ENCODE measurements around the gene FAM8A1. TPM values are rescaled to one million over a fixed set of nuclear protein-coding genes. Genes with fewer than 3 reads are reported as not detected.

The FAM8A1 gene
- total and polyA plus RNA-seq, 9 of the 15 experiments (the other 6 are each of a cell fraction or from before 2014, with no cell fraction given) = 4.9 to 23.6 (median 14.2) TPM

- Histone ChIP-seq H3K4me3 (no peak overlapping the region), H3K79me2 (ENCODE audit: control insufficient read depth, insufficient read depth, low read length) (no peaks in the 10 kb centered on the region), H3K9me3 (replicated peaks; ENCODE audit: control insufficient read depth, insufficient read depth, low read depth, low read length) (no peaks in the 10 kb centered on the region), H3K27ac (ENCODE audit: extremely low read depth, low read depth, low read length) (no peak overlapping the region), H4K20me1 (replicated peaks; ENCODE audit: control insufficient read depth, insufficient read depth, low read length) (no peaks in the 10 kb centered on the region), H3K27me3 (ENCODE audit: control insufficient read depth in 2 of 2, insufficient read depth in 2 of 2, low read length in 2 of 2) (peaks cover 21 to 39% of the 10 kb centered on the region in 2 experiments), H3K9ac (ENCODE audit: insufficient read depth in 1 of 2, low read depth in 2 of 2, low read length in 2 of 2) (no peak overlapping the region), H3K4me2 (ENCODE audit: insufficient read depth, low read length) (no peak overlapping the region), H3K9me1 (ENCODE audit: control insufficient read depth, insufficient read depth, low read length) (no peaks in the 10 kb centered on the region), H3K36me3 (ENCODE audit: control insufficient read depth, insufficient read depth, low read length) (no peaks in the 10 kb centered on the region), H2AFZ (ENCODE audit: low read depth, low read length) (no peak overlapping the region), H3K4me1 (replicated peaks in 1 of 2; ENCODE audit: control insufficient read depth in 2 of 2, insufficient read depth in 2 of 2, low read length in 2 of 2) (no peaks in the 10 kb centered on the region)
- WGBS (ENCODE audit: insufficient coverage, low coverage, missing lambda C conversion rate) = 0% methylated on average over 3 of the region's 3 CpGs
- ATAC-seq = no peak
- CTCF ChIA-PET (ENCODE audit: low intra/inter-chr PET ratio) = no interaction called here
- FAIRE-seq = no peak
- in situ Hi-C loops (cut with MboI) = no loop called here
- BruUV-seq (replicated peaks) = no TSS peak
- POLR2A ChIA-PET = interaction anchor here (1.7 kb wide), 1 partner anchor 13 kb away, joined by 4 read pairs; no protein-coding TSS in a partner anchor
- intact Hi-C loops (cut with micrococcal nuclease) = no loop called here
- TF ChIP-seq SMAD4 (CRISPR knock-in tag; conservative IDR thresholded peaks at IDR 0.05) (no peak), SMARCA4 (IDR thresholded peaks at IDR 0.05) (no peak), ETS2 (tag; IDR thresholded peaks at IDR 0.05; ENCODE audit: borderline replicate concordance, poor library complexity, severe bottlenecking) (no peak), CBFB (CRISPR knock-in tag; IDR thresholded peaks at IDR 0.05) (no peak), SP2 (IDR thresholded peaks at IDR 0.05; ENCODE audit: extremely low read depth, low read depth, low read length, poor library complexity, severe bottlenecking) (no peak), USF1 (CRISPR knock-in tag; IDR thresholded peaks at IDR 0.05) (no peak), EWSR1 (IDR thresholded peaks at IDR 0.05; ENCODE audit: borderline replicate concordance, low read depth, partially characterized antibody) (no peak), SMARCB1 (IDR thresholded peaks at IDR 0.05; ENCODE audit: insufficient read length, low read depth) (no peak), RBBP5 (IDR thresholded peaks at IDR 0.05; ENCODE audit: borderline replicate concordance, insufficient read depth, low read length, poor library complexity, severe bottlenecking) (no peak), HLTF (IDR thresholded peaks at IDR 0.05) (no peak), JUNB (CRISPR knock-in tag; conservative IDR thresholded peaks at IDR 0.05) (no peak), ZNF780A (CRISPR knock-in tag; IDR thresholded peaks at IDR 0.05) (no peak)
- TF ChIP-seq, protein P1, sequence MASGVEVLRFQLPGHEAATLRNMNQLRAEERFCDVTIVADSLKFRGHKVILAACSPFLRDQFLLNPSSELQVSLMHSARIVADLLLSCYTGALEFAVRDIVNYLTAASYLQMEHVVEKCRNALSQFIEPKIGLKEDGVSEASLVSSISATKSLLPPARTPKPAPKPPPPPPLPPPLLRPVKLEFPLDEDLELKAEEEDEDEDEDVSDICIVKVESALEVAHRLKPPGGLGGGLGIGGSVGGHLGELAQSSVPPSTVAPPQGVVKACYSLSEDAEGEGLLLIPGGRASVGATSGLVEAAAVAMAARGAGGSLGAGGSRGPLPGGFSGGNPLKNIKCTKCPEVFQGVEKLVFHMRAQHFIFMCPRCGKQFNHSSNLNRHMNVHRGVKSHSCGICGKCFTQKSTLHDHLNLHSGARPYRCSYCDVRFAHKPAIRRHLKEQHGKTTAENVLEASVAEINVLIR (CRISPR knock-in tag; IDR thresholded peaks at IDR 0.05) = no peak
- DNase-seq (ENCODE audit: extremely low read depth in 1 of 4, low spot score in 3 of 4) = no peak
Measured at GRCh38 chr6:17552861-17553260, 47.2 kb upstream of the FAM8A1 start.

All from K562 (cell line).